Glutamatergic neuron (in vitro differentiated cells): ENCODE results near the gene GTPBP1. TPM values are rescaled to one million over a fixed set of nuclear protein-coding genes. Genes with fewer than 3 reads are reported as not detected.
A peak's percentile ranks its signal among the peaks of the same experiment; 100 is the strongest.

Source experiments
- DNase-seq: peaks from one replicate; pipeline ENCODE4 v3.0.0; 2022
- H3K27ac Mint-ChIP-seq: one replicate; pipeline ENCODE4 v1.8.0; 2020; ENCODE audit warnings: mild to moderate bottlenecking, mixed read lengths, inconsistent platforms; ENCODE audit not compliant: unreplicated experiment
- H3K27me3 Mint-ChIP-seq: one replicate; pipeline ENCODE4 v1.8.0; 2020; ENCODE audit warnings: mild to moderate bottlenecking, moderate library complexity, mixed read lengths, inconsistent platforms; ENCODE audit not compliant: unreplicated experiment
- H3K36me3 Mint-ChIP-seq: one replicate; pipeline ENCODE4 v1.8.0; 2020; ENCODE audit warnings: mild to moderate bottlenecking, mixed read lengths, inconsistent platforms; ENCODE audit not compliant: unreplicated experiment
- H3K4me1 Mint-ChIP-seq: one replicate; pipeline ENCODE4 v1.8.0; 2020; ENCODE audit warnings: mild to moderate bottlenecking, low read depth, mixed read lengths, inconsistent platforms; ENCODE audit not compliant: unreplicated experiment
- H3K4me3 Mint-ChIP-seq: one replicate; pipeline ENCODE4 v1.8.0; 2020; ENCODE audit warnings: mild to moderate bottlenecking, mixed read lengths, inconsistent platforms; ENCODE audit not compliant: unreplicated experiment
- H3K9me3 Mint-ChIP-seq: one replicate; pipeline ENCODE4 v1.8.0; 2020; ENCODE audit warnings: mild to moderate bottlenecking, moderate library complexity, mixed read lengths, inconsistent platforms; ENCODE audit not compliant: unreplicated experiment
- CTCF ChIP-seq: fragments of 200-600 bp; sonication (generic); IDR thresholded peaks from one replicate; pipeline ENCODE4 v1.5.0; 2021; ENCODE audit not compliant: partially characterized antibody, unreplicated experiment
- total RNA-seq: library from RNA; stranded (reverse); fragmentation: NEBNext Ultra II Directional; extraction: Animal tissue kit (Norgen Biotek cat#: 25700); gene quantifications from one replicate; pipeline ENCODE4 v1.2.1, GENCODE V29; 2021; ENCODE audit not compliant: unreplicated experiment

Gene GTPBP1
- total RNA-seq, 1 donor from 2014 or later = 55.6 TPM

DNA sequence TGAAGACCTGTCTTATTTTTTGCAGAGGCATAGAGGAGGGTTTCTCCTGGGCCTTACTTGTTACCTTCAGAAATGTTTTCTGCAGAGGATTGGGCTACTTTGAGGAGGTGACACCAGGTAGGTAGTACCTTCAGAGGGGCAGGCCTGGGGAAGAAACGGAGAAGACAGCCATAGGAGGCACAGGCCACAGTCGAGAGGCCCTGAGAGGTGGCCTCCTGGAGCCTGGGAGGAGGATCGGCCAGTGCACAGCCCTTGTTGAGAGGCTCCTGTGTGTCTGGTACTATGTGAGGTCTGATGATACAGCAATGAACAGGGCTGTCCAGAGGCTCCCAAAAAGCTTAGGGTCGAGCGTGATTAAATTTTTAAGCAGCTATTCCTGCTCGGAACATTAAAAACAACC, 11.5 kb downstream of the GTPBP1 start:
- Mint-ChIP-seq H3K4me3 (no peak overlapping the region), H3K9me3 (no peaks in the 10 kb centered on the region), H3K27ac (peak overlapping the region; percentile 44), H3K27me3 (peaks cover 4% of the 10 kb centered on the region), H3K36me3 (no peaks in the 10 kb centered on the region), H3K4me1 (peaks cover 22% of the 10 kb centered on the region)
- TF ChIP-seq CTCF = no peak
- DNase-seq = no peak

- Mint-ChIP-seq H3K4me3 (no peak overlapping the region), H3K27ac (no peak overlapping the region), H3K36me3 (no peaks in the 10 kb centered on the region), H3K27me3 (peaks cover 4% of the 10 kb centered on the region), H3K4me1 (peaks cover 16% of the 10 kb centered on the region), H3K9me3 (no peaks in the 10 kb centered on the region)
- peak; percentile 53 for TF ChIP-seq CTCF
- DNase-seq = peak; percentile 46
Measured at GRCh38 chr22:38718414-38718813, 12.7 kb downstream of the GTPBP1 start.

- Mint-ChIP-seq H3K27ac (no peak overlapping the region), H3K4me1 (peaks cover 12% of the 10 kb centered on the region), H3K4me3 (no peak overlapping the region), H3K9me3 (no peaks in the 10 kb centered on the region), H3K36me3 (no peaks in the 10 kb centered on the region), H3K27me3 (peaks cover 4% of the 10 kb centered on the region)
- TF ChIP-seq CTCF = no peak
- no peak for DNase-seq
Measured at GRCh38 chr22:38719196-38719595, 13.5 kb downstream of the GTPBP1 start.

- Mint-ChIP-seq H3K36me3 (peaks cover 4% of the 10 kb centered on the region), H3K27me3 (peaks cover 2% of the 10 kb centered on the region), H3K27ac (no peak overlapping the region), H3K4me3 (no peak overlapping the region), H3K4me1 (peaks cover 3% of the 10 kb centered on the region), H3K9me3 (peaks cover under 1% of the 10 kb centered on the region)
- no peak for DNase-seq
- no peak for TF ChIP-seq CTCF
Measured at GRCh38 chr22:38720350-38720749, 14.6 kb downstream of the GTPBP1 start.

GRCh38 chr22:38721551-38721950, 15.8 kb downstream of the GTPBP1 start:
- peaks cover 4% of the 10 kb centered on the region for H3K36me3 Mint-ChIP-seq
- H3K4me3 Mint-ChIP-seq = no peak overlapping the region
- H3K4me1 Mint-ChIP-seq = no peaks in the 10 kb centered on the region
- no peak for TF ChIP-seq CTCF
- H3K9me3 Mint-ChIP-seq = peaks cover 1% of the 10 kb centered on the region
- no peak for DNase-seq
- H3K27me3 Mint-ChIP-seq = peaks cover 4% of the 10 kb centered on the region
- H3K27ac Mint-ChIP-seq = no peak overlapping the region
